H9 (cell line): ENCODE measurements around the gene TH. TPM values are rescaled to one million over a fixed set of nuclear protein-coding genes. Genes with fewer than 3 reads are reported as not detected.

Source experiments
- DNase-seq: peaks from one replicate; pipeline ENCODE4 v3.0.0-alpha.2; 2017
- H2AFZ ChIP-seq: one replicate; pipeline ENCODE4 v1.6.1; 2013; ENCODE audit warnings: mild to moderate bottlenecking, low read length, control low read depth, moderate library complexity
- H2AK5ac ChIP-seq: 2 replicates; pipeline ENCODE4 v1.6.1; 2013; ENCODE audit warnings: low read length, control low read depth, mixed read lengths; ENCODE audit not compliant: insufficient read length
- H2BK120ac ChIP-seq: one replicate; pipeline ENCODE4 v1.6.1; 2013; ENCODE audit warnings: low read depth, mild to moderate bottlenecking, low read length, control low read depth, inconsistent platforms; ENCODE audit not compliant: poor library complexity, severe bottlenecking
- H2BK12ac ChIP-seq: 2 replicates; pipeline ENCODE4 v1.6.1; 2013; ENCODE audit warnings: low read length, control low read depth, mixed read lengths, low read depth; ENCODE audit not compliant: insufficient read length
- H2BK15ac ChIP-seq: 2 replicates; pipeline ENCODE4 v1.6.1; 2013; ENCODE audit warnings: low read depth, low read length, control low read depth
- H2BK20ac ChIP-seq: one replicate; pipeline ENCODE4 v1.6.1; 2013; ENCODE audit warnings: low read depth, mild to moderate bottlenecking, low read length, control low read depth, inconsistent platforms; ENCODE audit not compliant: poor library complexity, severe bottlenecking
- H2BK5ac ChIP-seq: 2 replicates; pipeline ENCODE4 v1.6.1; 2013; ENCODE audit warnings: low read length, control low read depth, mixed read lengths; ENCODE audit not compliant: insufficient read length
- H3K14ac ChIP-seq: 2 replicates; pipeline ENCODE4 v1.6.1; 2013; ENCODE audit warnings: low read length, control low read depth; ENCODE audit not compliant: insufficient read depth
- H3K18ac ChIP-seq: 2 replicates; pipeline ENCODE4 v1.6.1; 2013; ENCODE audit warnings: low read depth, mild to moderate bottlenecking, mixed read lengths, low read length, control low read depth; ENCODE audit not compliant: insufficient read length
- H3K23ac ChIP-seq: 2 replicates; pipeline ENCODE4 v1.6.1; 2013; ENCODE audit warnings: low read length, control low read depth, mixed read lengths, low read depth; ENCODE audit not compliant: insufficient read length
- H3K23me2 ChIP-seq: 2 replicates; pipeline ENCODE4 v1.6.1; 2013; ENCODE audit warnings: low read depth, mild to moderate bottlenecking, mixed read lengths, low read length, control low read depth; ENCODE audit not compliant: insufficient read length, poor library complexity, severe bottlenecking
- H3K27ac ChIP-seq: 2 replicates; pipeline ENCODE4 v1.5.1; 2013; ENCODE audit warnings: low read length, control low read depth, mixed read lengths, low read depth; ENCODE audit not compliant: insufficient read length
- H3K27me3 ChIP-seq: 2 replicates; pipeline ENCODE4 v1.6.1; 2013; ENCODE audit warnings: low read length, control low read depth, inconsistent platforms; ENCODE audit not compliant: insufficient read depth
- H3K4ac ChIP-seq: 2 replicates; pipeline ENCODE4 v1.6.1; 2013; ENCODE audit warnings: low read depth, mild to moderate bottlenecking, control low read depth, inconsistent platforms, low read length, moderate library complexity
- H3K4me1 ChIP-seq: 2 replicates; pipeline ENCODE4 v1.6.1; 2013; ENCODE audit warnings: low read length, control low read depth, inconsistent platforms; ENCODE audit not compliant: insufficient read depth
- H3K4me2 ChIP-seq: 2 replicates; pipeline ENCODE4 v1.6.1; 2013; ENCODE audit warnings: low read length, control low read depth, mixed read lengths; ENCODE audit not compliant: insufficient read length, insufficient read depth
- H3K56ac ChIP-seq: 2 replicates; pipeline ENCODE4 v1.6.1; 2013; ENCODE audit warnings: low read depth, mild to moderate bottlenecking, mixed read lengths, low read length, control low read depth; ENCODE audit not compliant: insufficient read length
- H3K79me1 ChIP-seq: 2 replicates; pipeline ENCODE4 v1.6.1; 2013; ENCODE audit warnings: low read depth, mild to moderate bottlenecking, moderate library complexity, low read length, control low read depth, inconsistent platforms; ENCODE audit not compliant: insufficient read depth, poor library complexity, severe bottlenecking
- H3K79me2 ChIP-seq: 2 replicates; pipeline ENCODE4 v1.6.1; 2013; ENCODE audit warnings: low read length, control low read depth, inconsistent platforms; ENCODE audit not compliant: insufficient read depth
- H3K9ac ChIP-seq: 2 replicates; pipeline ENCODE4 v1.6.1; 2013; ENCODE audit warnings: low read length, control low read depth, mixed read lengths; ENCODE audit not compliant: insufficient read length; ENCODE audit errors: extremely low read depth
- H3K9me3 ChIP-seq: one replicate; pipeline ENCODE4 v1.6.1; 2013; ENCODE audit warnings: low read depth, low read length, inconsistent platforms; ENCODE audit not compliant: control insufficient read depth
- H3T11ph ChIP-seq: one replicate; pipeline ENCODE4 v1.6.1; 2013; ENCODE audit warnings: mild to moderate bottlenecking, low read length, control low read depth, inconsistent platforms
- H4K20me1 ChIP-seq: one replicate; pipeline ENCODE4 v1.6.1; 2013; ENCODE audit not compliant: control insufficient read depth, insufficient read length, insufficient read depth
- H4K5ac ChIP-seq: 2 replicates; pipeline ENCODE4 v1.6.1; 2013; ENCODE audit warnings: low read depth, mild to moderate bottlenecking, mixed read lengths, low read length, control low read depth; ENCODE audit not compliant: insufficient read length
- H4K8ac ChIP-seq: replicated peaks from 2 replicates; pipeline ENCODE4 v1.6.1; 2013; ENCODE audit warnings: low read length, control low read depth, mixed read lengths, low read depth; ENCODE audit not compliant: insufficient read length
- H4K91ac ChIP-seq: 2 replicates; pipeline ENCODE4 v1.6.1; 2013; ENCODE audit warnings: low read depth, mild to moderate bottlenecking, moderate library complexity, mixed read lengths, low read length, control low read depth; ENCODE audit not compliant: insufficient read length
- H3K27ac Mint-ChIP-seq, 3 experiments: 2 replicates in 2 of 3; 3 replicates in 1 of 3; pipeline ENCODE4 v1.8.0; 2020 to 2021; ENCODE audit warnings: mixed read lengths in 3 of 3, mild to moderate bottlenecking in 1 of 3, moderate library complexity in 1 of 3
- H3K27me3 Mint-ChIP-seq: 2 replicates; pipeline ENCODE4 v1.8.0; 2021; ENCODE audit warnings: low read depth, mild to moderate bottlenecking, moderate library complexity, mixed read lengths
- H3K36me3 Mint-ChIP-seq, 3 experiments: 2 replicates in 2 of 3; 3 replicates in 1 of 3; pipeline ENCODE4 v1.8.0; 2020 to 2021; ENCODE audit warnings: low read depth in 3 of 3, mixed read lengths in 3 of 3; ENCODE audit not compliant: insufficient read depth in 1 of 3
- H3K4me1 Mint-ChIP-seq, 2 experiments: 2 replicates each; pipeline ENCODE4 v1.8.0; 2020; ENCODE audit warnings: mixed read lengths in 2 of 2
- H3K4me3 Mint-ChIP-seq, 2 experiments: 2 replicates in 1 of 2; 3 replicates in 1 of 2; pipeline ENCODE4 v1.8.0; 2020 to 2021; ENCODE audit warnings: mild to moderate bottlenecking in 2 of 2, mixed read lengths in 2 of 2, moderate library complexity in 1 of 2
- H3K9me3 Mint-ChIP-seq, 2 experiments: 2 replicates in 1 of 2; 3 replicates in 1 of 2; pipeline ENCODE4 v1.8.0; 2020; ENCODE audit warnings: mild to moderate bottlenecking in 2 of 2, mixed read lengths in 2 of 2, moderate library complexity in 1 of 2
- WGBS: extraction: QIAGEN DNeasy Blood & Tissue Kit; methylation state at CpG from one replicate; pipeline ENCODE4 v1.1.7; 2013; ENCODE audit warnings: missing lambda C conversion rate, low lambda C conversion rate, mixed read lengths; ENCODE audit not compliant: insufficient read length; ENCODE audit errors: extremely low coverage; 5-methylcytosine and 5-hydroxymethylcytosine counted together
- total RNA-seq: library from RNA; stranded (reverse); gene quantifications from 2 replicates; pipeline ENCODE4 v1.2.1, GENCODE V29; 2021
- TF ChIP-seq, protein P1 (sequence below): fragments of 200-600 bp; sonication (generic); conservative IDR thresholded peaks from 3 replicates; pipeline ENCODE4 v1.8.0; 2021; ENCODE audit warnings: antibody characterized with exemption, mild to moderate bottlenecking

TH gene
- total RNA-seq, 1 experiment from 2014 or later = not detected

GRCh38 chr11:2132246-2132645 is 39.4 kb downstream of the TH start:
- Histone ChIP-seq H3K4me1 (no peaks in the 10 kb centered on the region), H4K91ac (no peak overlapping the region), H3K27ac (no peak overlapping the region), H2BK120ac (no peak overlapping the region), H3K9ac (no peak overlapping the region), H3K27me3 (peaks cover 9% of the 10 kb centered on the region; the same call in 1 of the 2 replicates), H4K5ac (no peak overlapping the region), H3T11ph (no peak overlapping the region), H3K9me3 (no peaks in the 10 kb centered on the region), H2BK5ac (no peak overlapping the region), H3K18ac (no peak overlapping the region), H3K79me1 (no peaks in the 10 kb centered on the region), H3K56ac (no peak overlapping the region), H3K79me2 (no peaks in the 10 kb centered on the region), H3K4ac (no peak overlapping the region), H2BK15ac (no peak overlapping the region), H2AFZ (no peak overlapping the region), H4K8ac (no peak overlapping the region), H2BK20ac (no peak overlapping the region), H3K4me2 (no peak overlapping the region), H3K23me2 (peaks cover 4% of the 10 kb centered on the region), H3K14ac (no peak overlapping the region), H3K23ac (no peak overlapping the region), H2AK5ac (no peak overlapping the region), H4K20me1 (no peaks in the 10 kb centered on the region), H2BK12ac (no peak overlapping the region)
- H3K27me3 Mint-ChIP-seq = peaks cover 77% of the 10 kb centered on the region
- no peak for DNase-seq
- no peak overlapping the region for H3K27ac Mint-ChIP-seq
- peaks cover 9 to 37% of the 10 kb centered on the region in 2 experiments for H3K4me1 Mint-ChIP-seq
- TF ChIP-seq, protein P1, sequence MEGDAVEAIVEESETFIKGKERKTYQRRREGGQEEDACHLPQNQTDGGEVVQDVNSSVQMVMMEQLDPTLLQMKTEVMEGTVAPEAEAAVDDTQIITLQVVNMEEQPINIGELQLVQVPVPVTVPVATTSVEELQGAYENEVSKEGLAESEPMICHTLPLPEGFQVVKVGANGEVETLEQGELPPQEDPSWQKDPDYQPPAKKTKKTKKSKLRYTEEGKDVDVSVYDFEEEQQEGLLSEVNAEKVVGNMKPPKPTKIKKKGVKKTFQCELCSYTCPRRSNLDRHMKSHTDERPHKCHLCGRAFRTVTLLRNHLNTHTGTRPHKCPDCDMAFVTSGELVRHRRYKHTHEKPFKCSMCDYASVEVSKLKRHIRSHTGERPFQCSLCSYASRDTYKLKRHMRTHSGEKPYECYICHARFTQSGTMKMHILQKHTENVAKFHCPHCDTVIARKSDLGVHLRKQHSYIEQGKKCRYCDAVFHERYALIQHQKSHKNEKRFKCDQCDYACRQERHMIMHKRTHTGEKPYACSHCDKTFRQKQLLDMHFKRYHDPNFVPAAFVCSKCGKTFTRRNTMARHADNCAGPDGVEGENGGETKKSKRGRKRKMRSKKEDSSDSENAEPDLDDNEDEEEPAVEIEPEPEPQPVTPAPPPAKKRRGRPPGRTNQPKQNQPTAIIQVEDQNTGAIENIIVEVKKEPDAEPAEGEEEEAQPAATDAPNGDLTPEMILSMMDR = no peak
- H3K9me3 Mint-ChIP-seq = peaks cover 4 to 9% of the 10 kb centered on the region in 2 experiments; a peak in 2 of 5 replicates
- no CpG with 5 or more reads among the region's 6 CpGs for WGBS
- H3K4me3 Mint-ChIP-seq = no peak overlapping the region
- peaks cover 0 to 3% (median 3%) of the 10 kb centered on the region in 3 experiments; a peak in 2 of 7 replicates for H3K36me3 Mint-ChIP-seq
